ENCODE measurements around the gene DHX8. TPM values are rescaled to one million over a fixed set of nuclear protein-coding genes. Genes with fewer than 3 reads are reported as not detected.

DHX8 gene
- polyA plus RNA-seq, 3 donors from 2014 or later: 16.5 to 61.6 (median 38.1) TPM

DNA sequence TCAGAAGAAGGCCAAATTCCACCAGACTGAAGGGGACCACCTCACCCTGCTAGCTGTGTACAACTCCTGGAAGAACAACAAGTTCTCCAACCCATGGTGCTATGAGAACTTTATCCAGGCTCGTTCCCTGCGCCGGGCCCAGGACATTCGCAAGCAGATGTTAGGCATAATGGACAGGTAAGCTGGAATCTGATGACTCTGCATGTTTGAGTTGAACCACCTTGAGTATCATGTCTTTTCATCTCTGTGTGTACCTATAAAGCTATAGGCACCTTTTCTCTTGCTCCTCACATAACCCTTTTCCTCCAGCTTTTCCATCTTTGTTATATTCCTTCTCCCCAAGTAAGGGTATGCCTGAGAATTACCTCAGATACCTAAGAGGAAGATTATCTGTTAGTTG is 37.6 kb downstream of the DHX8 start:
- H3K27ac Mint-ChIP-seq: no peak overlapping the region
- H3K4me1 Mint-ChIP-seq: no peaks in the 10 kb centered on the region
- H3K9me3 Mint-ChIP-seq: no peaks in the 10 kb centered on the region
- H3K27me3 Mint-ChIP-seq (ENCODE audit: low read depth in 3 of 3): peaks cover 0 to 5% (median 0%) of the 10 kb centered on the region in 3 donors
- H3K36me3 Mint-ChIP-seq: peaks cover 21 to 67% (median 34%) of the 10 kb centered on the region in 3 donors
- H3K4me3 Mint-ChIP-seq: no peak overlapping the region
- no peak for DNase-seq

DNA sequence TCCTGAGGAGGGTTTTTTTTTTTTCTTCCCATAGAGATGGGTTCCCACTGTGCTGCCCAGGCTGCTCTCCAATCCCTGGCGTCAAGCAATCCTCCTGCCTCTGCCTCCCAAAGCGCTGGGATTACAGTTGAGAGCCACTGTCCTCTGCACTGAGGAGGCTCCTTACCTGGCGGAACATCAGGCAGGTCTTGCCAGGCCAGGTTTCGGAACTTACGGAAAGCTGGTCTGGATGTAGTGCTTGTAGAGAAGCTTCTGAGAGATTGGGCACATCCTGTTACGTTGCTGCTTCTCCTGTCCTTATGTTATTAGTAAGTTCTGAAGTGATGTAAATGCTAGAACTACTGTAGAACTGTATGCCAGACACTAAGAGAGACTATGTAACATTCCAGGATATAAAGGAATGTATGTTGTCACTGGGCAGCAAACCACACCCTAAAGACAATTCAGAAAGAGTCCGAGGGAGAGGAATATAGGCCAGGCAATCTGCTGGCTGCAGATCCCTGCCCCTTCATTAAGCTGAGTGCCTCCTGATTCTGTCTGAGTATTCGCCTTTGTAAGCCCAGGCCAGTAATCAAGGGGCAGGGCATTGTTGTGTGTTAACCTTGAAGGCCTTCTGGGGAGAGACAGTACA is 41.3 kb downstream of the DHX8 start:
- peaks cover 0 to under 1% of the 10 kb centered on the region in 2 donors for H3K4me1 Mint-ChIP-seq
- no peak overlapping the region for H3K4me3 Mint-ChIP-seq
- no peak for DNase-seq
- H3K27me3 Mint-ChIP-seq (ENCODE audit: low read depth in 3 of 3): peaks cover 0 to 5% (median 0%) of the 10 kb centered on the region in 3 donors
- H3K36me3 Mint-ChIP-seq: peaks cover 18 to 49% (median 32%) of the 10 kb centered on the region in 3 donors
- no peaks in the 10 kb centered on the region for H3K9me3 Mint-ChIP-seq
- H3K27ac Mint-ChIP-seq: no peak overlapping the region

DNA sequence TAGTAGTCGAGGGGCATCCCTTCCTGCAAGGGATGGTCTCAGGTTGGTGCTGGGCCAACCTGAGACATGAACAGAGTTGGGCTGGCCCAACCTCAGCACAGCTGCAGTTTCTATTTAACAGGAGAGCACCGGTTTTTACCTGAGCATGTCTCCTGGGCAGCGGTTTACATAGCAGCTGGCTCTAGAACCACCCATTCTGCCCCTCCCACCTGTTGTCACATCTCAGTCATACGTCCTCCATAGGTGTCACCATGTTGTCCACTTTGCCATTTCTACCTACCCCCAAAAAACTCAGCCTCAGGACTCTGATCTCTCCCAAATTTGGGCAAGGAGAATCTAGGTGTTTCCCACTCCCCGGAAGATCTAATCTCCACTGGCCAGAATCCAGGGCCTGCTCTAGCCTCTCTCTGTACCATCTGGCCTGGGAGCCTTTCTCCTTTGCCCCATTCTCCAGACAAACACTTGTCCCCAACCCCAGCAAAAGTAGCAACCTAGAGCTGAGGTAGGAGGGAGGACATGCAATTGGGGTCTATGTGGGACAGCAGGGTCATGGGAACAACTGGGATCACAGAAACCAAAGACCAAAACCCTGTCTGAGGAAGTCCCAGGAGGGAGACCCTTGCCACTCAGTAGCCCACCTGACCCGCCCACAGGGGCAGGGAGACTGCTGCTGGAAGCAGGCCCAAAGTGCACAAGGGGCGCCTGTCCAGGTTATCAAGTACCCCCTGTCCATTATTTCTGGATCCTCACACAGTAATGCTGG is 43.3 kb downstream of the DHX8 start:
- H3K27me3 Mint-ChIP-seq (ENCODE audit: low read depth in 3 of 3): no peaks in the 10 kb centered on the region
- H3K36me3 Mint-ChIP-seq: peaks cover 7 to 32% (median 18%) of the 10 kb centered on the region in 3 donors
- peaks cover 0 to 7% of the 10 kb centered on the region in 2 donors for H3K4me1 Mint-ChIP-seq
- no peak for DNase-seq
- H3K9me3 Mint-ChIP-seq: no peaks in the 10 kb centered on the region
- no peak overlapping the region for H3K27ac Mint-ChIP-seq
- no peak overlapping the region for H3K4me3 Mint-ChIP-seq

DNA sequence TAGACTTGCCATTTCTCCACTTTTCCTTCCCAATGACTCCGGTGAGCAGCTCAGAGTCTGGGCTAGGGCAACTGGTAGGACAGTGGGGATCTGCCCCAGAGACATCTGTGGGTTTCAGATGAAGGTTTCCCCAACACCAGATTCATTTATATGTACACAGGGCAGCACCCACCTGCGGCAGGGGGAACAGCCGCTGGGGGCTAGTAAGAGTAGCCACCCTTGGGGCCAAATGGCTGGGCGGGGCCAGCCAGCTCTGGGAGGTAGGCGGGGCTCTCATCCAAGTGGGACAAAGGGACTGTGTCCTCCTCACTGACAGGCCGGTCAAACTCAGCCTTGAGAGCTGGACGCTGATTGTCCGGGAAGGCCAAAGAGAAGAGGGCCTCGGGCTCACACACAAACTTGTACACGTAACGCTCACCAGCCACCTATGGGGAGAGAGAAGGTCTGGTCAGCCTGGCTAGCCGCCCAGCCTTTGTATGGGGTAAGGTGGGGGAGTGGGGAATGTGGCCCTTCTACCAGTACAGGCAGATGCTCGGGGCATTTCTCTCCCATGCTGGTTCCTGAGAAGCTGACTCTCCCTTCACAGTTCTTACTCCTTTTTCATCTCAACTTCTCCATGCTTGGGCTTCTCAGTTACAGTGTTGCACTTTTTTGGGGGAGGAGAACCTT is 44.7 kb downstream of the DHX8 start:
- Mint-ChIP-seq H3K9me3 (no peaks in the 10 kb centered on the region), H3K36me3 (peaks cover 7 to 27% (median 14%) of the 10 kb centered on the region in 3 donors), H3K27me3 (ENCODE audit: low read depth in 3 of 3) (no peaks in the 10 kb centered on the region), H3K27ac (peak overlapping the region in 2 of 6 donors; percentile 14 to 49), H3K4me3 (no peak overlapping the region), H3K4me1 (peaks cover 0 to 7% of the 10 kb centered on the region in 2 donors)
- DNase-seq: no peak

DNA sequence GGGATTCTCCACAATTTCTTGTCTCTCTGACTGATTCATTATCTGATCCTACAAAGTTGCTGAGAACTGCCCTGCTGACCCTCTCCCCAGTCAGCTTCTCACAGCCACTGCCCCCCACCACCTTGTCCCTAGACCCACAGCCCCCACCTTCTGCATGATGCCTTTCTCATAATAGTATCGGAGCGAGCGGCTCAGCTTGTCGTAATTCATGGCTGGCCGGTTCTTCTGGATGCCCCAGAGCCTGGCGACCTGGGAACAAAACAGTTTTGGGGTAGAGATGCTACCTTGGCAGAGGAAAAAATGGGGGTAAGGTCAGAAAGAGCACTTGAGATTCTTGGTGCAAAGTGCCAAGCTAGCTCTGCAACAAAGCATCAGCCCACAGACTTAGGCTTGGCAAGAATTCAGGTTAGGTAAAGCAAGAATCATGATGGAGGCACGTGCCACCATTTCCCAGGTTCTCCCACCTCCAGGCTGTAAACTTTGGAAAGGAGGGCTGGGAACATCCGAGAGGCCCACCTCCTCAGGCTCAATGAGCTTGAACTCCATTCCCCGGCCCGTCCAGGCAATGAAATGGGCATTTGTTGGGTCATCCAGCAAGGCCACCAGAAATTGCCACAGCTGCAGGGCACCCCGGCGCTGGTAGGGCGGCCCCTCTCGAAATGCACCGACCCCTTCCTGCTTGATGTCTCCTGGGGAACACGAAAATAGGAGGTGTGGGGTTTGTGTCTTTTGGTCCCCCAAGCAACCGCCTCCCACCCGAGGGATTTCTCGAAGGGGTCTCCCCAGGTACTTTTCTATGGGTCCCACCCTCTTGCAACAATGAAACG is 45.4 kb downstream of the DHX8 start:
- Mint-ChIP-seq H3K27ac (peak overlapping the region in 2 of 6 donors; percentile 14 to 49), H3K4me1 (peaks cover 0 to 7% of the 10 kb centered on the region in 2 donors), H3K4me3 (no peak overlapping the region), H3K27me3 (ENCODE audit: low read depth in 3 of 3) (no peaks in the 10 kb centered on the region), H3K36me3 (peaks cover 4 to 20% (median 13%) of the 10 kb centered on the region in 3 donors), H3K9me3 (no peaks in the 10 kb centered on the region)
- DNase-seq: no peak

DNA sequence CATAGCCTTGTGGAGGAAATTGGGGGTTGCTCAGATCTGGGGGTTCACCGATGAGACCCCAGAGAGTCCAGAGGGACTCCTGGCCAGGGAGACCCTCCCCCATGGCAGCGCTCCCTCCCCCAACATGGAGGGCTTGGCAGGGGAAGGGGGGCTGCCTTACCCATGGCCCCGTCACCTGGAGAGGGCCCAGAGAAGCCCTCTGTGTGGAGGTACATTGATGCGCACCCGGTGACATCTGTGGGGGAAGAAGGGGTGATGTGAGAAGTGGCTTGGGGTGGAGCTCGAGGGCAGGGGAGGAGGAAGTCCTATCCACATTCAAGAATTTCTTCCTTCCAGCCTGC is 46.1 kb downstream of the DHX8 start:
- no peaks in the 10 kb centered on the region for H3K27me3 Mint-ChIP-seq (ENCODE audit: low read depth in 3 of 3)
- H3K9me3 Mint-ChIP-seq: no peaks in the 10 kb centered on the region
- DNase-seq: no peak
- H3K4me3 Mint-ChIP-seq: no peak overlapping the region
- no peak overlapping the region for H3K27ac Mint-ChIP-seq
- H3K4me1 Mint-ChIP-seq: peaks cover 0 to 7% of the 10 kb centered on the region in 2 donors
- H3K36me3 Mint-ChIP-seq: peaks cover 4 to 13% (median 8%) of the 10 kb centered on the region in 3 donors

DNA sequence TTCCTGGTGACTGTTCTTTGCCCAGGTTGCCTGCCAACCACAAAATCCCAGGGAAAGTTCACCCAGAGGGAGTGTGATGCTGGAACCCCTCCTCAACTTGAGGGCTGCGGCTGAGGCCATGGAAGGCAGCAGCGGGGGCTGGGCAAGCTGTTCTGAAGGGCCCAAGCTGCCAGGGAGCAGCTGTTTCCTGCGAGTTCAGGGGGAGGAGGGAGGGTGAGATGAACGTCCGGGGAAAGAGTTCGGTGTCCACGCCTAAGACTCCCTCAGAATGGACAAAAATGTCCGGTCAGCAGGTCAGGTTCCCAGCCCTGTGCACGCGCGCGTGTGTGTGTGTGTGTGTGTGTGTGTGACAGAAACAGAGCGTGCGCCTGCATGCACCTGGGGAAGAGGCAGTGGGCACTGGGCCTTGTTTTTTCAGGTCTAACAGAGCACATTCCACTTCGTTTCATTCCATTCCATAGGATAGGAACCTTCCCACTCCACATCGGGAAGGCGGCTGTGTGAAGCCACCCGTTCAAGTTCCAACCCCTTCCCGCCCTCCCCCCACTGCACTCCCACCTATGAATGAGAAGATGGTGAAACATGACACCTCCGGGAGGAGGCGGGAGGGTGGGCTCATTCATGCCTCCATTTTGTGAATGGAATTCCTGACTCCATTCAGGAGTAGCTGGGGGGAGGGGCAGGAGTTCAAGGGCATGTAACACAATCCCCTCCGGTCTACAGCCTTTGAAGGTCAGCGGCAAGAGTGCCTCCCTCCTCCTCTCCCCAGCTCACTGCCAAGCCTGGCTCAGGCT is 46.7 kb downstream of the DHX8 start:
- H3K27ac Mint-ChIP-seq: no peak overlapping the region
- no peaks in the 10 kb centered on the region for H3K9me3 Mint-ChIP-seq
- H3K4me1 Mint-ChIP-seq: peaks cover 0 to 7% of the 10 kb centered on the region in 2 donors
- H3K27me3 Mint-ChIP-seq (ENCODE audit: low read depth in 3 of 3): no peaks in the 10 kb centered on the region
- H3K4me3 Mint-ChIP-seq: no peak overlapping the region
- peaks cover 4 to 9% (median 4%) of the 10 kb centered on the region in 3 donors for H3K36me3 Mint-ChIP-seq
- no peak for DNase-seq

DNA sequence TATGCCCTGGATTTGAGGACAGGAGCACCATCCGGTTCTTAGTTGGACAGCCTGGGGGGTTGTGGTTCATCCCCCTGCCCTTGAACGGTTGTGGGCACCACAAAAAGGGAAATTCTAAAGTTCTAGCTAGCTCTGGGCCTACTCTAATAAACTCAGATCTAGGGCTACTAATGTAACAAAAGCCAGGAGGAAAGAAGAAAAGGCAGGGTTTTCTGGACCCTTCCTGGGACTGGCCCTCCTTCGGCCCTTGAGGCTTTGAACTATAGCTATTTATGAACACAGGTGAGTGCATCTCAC is 47.3 kb downstream of the DHX8 start:
- no peak overlapping the region for H3K4me3 Mint-ChIP-seq
- no peaks in the 10 kb centered on the region for H3K9me3 Mint-ChIP-seq
- H3K36me3 Mint-ChIP-seq: peaks cover 4 to 9% (median 4%) of the 10 kb centered on the region in 3 donors
- DNase-seq: no peak
- peaks cover 0 to 7% of the 10 kb centered on the region in 2 donors for H3K4me1 Mint-ChIP-seq
- H3K27ac Mint-ChIP-seq: no peak overlapping the region
- no peaks in the 10 kb centered on the region for H3K27me3 Mint-ChIP-seq (ENCODE audit: low read depth in 3 of 3)

DNA sequence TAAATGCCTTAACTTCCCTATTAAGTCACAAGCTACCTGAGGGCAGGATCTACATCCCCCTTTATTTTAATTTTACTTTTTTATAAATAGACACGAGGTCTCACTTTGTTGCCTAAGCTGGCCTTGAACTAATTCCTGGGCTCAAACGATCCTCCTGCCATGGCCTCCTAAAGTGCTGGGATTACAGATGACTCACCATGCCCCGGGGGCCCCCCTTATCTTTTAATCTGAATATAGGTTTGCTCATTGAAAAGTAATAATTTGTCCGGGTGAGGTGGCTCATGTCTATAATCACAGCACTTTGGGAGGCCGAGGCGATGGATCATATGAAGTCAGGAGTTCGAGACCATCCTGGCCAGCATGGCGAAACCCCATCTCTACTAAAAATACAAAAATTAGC is 48.2 kb downstream of the DHX8 start:
- no peak for DNase-seq
- H3K27me3 Mint-ChIP-seq (ENCODE audit: low read depth in 3 of 3): no peaks in the 10 kb centered on the region
- no peak overlapping the region for H3K27ac Mint-ChIP-seq
- no peak overlapping the region for H3K4me3 Mint-ChIP-seq
- no peaks in the 10 kb centered on the region for H3K9me3 Mint-ChIP-seq
- H3K4me1 Mint-ChIP-seq: peaks cover 0 to 8% of the 10 kb centered on the region in 2 donors
- H3K36me3 Mint-ChIP-seq: peaks cover 2 to 6% (median 3%) of the 10 kb centered on the region in 3 donors

DNA sequence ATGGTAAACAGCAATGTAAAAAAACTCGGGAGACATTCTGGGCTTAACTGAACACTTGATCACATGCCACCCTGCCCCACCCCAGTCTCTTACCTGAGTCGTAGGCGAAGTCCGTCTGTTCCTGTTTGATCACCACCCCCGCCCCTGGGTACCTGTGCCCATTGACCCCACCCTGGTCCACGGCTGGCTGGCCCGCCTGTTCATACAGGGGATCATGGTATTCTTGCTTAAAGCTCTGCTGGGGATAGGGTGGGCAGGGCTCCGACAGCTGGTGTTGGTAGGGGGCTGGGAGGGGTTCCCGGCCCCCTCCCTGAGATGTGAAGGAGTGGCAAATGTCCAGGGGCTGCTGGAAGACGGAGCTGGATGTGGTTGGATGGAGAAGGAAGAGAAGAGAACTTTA is 48.8 kb downstream of the DHX8 start:
- no peaks in the 10 kb centered on the region for H3K27me3 Mint-ChIP-seq (ENCODE audit: low read depth in 3 of 3)
- no peak overlapping the region for H3K27ac Mint-ChIP-seq
- no peaks in the 10 kb centered on the region for H3K9me3 Mint-ChIP-seq
- H3K4me3 Mint-ChIP-seq: no peak overlapping the region
- H3K36me3 Mint-ChIP-seq: peaks cover 0 to 4% (median 0%) of the 10 kb centered on the region in 3 donors
- DNase-seq: no peak
- H3K4me1 Mint-ChIP-seq: peaks cover 0 to 8% of the 10 kb centered on the region in 2 donors

DNA sequence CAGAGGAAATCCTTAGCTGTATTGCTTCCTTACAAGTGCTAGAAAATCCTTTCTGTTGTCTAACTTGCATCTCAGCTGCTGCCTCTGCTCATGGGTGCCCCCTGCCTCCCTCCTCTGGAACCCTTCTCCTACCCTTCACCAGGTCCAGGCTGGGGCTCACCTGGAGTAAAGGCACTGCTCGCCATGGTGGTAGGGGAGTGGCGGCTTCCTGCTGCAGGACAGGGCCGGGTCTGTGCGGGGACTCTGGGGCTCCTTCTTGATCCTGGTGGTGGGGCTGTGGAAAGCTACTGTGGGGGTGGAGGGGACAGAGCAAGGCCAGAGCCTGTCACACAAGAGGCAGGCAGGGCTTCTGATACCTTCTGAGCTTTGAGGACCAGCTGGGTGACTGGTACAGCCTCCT is 49.9 kb downstream of the DHX8 start:
- H3K36me3 Mint-ChIP-seq: peaks cover 0 to 4% (median 0%) of the 10 kb centered on the region in 3 donors
- H3K4me1 Mint-ChIP-seq: peaks cover 0 to 8% of the 10 kb centered on the region in 2 donors
- H3K9me3 Mint-ChIP-seq: no peaks in the 10 kb centered on the region
- no peak for DNase-seq
- H3K4me3 Mint-ChIP-seq: no peak overlapping the region
- no peaks in the 10 kb centered on the region for H3K27me3 Mint-ChIP-seq (ENCODE audit: low read depth in 3 of 3)
- H3K27ac Mint-ChIP-seq: no peak overlapping the region

DNA sequence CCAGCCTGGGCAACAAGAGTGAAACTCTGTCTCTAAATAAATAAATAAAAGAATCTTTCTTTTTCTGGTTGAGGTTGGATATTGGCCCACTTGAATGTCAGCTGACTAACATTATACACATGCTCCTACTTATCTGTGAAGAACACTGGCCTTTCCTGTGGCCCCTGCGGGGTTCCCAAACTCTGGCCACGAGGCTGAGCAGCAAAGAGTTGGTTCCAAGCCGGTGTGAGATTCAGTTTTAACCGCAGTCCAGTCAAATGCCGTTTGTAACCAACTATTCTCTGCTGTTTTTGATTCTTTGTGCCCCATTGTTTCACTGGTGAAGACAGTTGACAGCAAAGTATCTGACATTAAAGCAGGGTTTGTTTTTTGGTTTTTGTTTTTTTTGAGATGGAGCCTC is 51.1 kb downstream of the DHX8 start:
- H3K4me1 Mint-ChIP-seq: peaks cover 0 to 8% of the 10 kb centered on the region in 2 donors
- H3K9me3 Mint-ChIP-seq: no peaks in the 10 kb centered on the region
- DNase-seq: no peak
- H3K36me3 Mint-ChIP-seq: peaks cover 0 to 4% (median 0%) of the 10 kb centered on the region in 3 donors
- no peak overlapping the region for H3K27ac Mint-ChIP-seq
- no peak overlapping the region for H3K4me3 Mint-ChIP-seq
- no peaks in the 10 kb centered on the region for H3K27me3 Mint-ChIP-seq (ENCODE audit: low read depth in 3 of 3)

Measured in immature natural killer cell (primary cell).